GM21360 (cell line): ENCODE data around the gene SPATC1L.

ENCODE experiments used
- ATAC-seq: cut with Tn5 transposase; IDR thresholded peaks from one replicate; pipeline ENCODE4 v1.9.1; 2021; ENCODE audit warnings: mild to moderate bottlenecking, moderate library complexity; ENCODE audit not compliant: unreplicated experiment

Gene SPATC1L

DNA sequence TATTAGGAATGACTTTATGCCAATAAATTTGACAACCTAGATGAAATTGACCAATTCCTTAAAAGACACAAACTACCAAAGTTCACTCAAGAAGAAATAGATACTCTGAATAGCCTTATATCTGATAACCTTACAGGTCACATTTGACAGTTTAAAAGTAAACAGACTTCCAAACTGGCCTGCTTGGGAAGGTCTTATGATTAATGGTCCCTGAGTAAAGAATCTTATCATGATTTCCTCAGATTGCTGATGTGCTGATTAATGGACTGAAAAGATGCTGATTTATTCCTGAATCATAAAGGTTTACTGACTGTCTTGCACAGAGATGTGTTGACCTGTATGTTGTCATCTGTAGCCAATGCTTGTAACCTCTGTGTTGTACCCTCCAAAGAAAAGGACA, 19.2 kb downstream of the SPATC1L start:
- no peak for ATAC-seq

DNA sequence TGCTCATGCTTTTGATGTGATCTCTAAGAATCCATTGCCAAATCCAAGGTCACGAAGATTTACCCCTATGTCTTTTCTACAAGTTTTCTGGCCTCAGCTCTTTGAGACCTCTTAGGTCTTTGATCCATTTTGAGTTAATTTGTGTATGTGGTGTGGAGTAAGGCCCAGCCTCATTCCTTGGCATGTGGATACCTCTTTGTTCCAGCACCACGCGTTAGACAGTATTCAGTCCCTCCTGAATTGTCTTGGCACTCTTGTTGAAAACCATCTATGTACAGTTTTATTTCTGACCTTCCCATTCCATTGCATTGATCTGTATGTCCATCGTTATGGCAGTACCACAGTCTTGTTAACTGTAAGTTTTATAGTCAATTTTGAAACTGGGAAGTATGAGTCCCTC, 20.9 kb downstream of the SPATC1L start:
- no peak for ATAC-seq

DNA sequence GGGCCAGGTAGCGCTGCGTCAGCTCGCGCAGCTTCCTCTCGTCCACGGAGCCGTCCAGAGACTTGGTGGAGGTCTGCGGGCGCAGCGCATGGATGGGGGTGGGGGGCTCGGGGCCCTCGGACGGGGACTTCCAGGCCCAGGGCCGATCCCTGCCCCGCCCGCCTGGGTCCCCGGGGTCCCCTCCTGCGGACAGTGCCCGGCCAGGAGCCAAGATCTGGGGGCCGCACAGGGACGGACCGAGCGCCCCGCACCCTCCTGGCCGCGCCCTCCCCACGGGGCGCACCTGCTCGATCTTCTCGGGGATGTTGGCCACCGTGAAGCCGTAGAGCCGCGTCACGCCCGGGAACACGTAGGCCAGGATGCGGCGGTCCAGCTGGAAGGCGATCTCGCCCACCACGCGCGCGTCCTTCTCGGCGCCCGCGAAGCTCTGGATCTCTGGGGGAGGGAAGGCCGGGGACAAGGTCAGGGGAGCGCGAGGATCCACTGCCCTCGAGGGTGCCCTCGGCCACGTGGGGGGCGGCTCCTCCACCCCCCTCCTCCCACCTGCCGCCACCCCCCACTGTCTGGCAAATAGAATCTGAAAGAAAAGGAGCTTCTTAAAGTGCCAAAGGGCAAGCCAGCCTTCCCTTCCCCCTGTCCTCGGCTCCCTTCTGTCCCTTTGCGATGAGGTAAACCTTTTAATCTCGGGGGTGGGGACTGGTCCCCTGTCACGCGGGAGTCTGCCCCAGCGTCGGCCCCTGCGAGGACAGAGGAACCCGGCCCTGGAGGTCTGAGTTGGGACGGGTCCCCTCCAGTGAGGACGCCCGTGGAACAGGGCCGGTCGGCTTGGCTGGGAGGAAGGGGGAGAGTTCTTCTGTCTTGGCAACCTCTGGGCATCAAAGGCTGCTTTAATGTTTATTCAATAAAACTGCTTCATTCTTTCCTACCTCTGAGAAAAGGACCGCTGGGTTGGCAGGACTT, 22.3 kb downstream of the SPATC1L start:
- ATAC-seq, result no peak

DNA sequence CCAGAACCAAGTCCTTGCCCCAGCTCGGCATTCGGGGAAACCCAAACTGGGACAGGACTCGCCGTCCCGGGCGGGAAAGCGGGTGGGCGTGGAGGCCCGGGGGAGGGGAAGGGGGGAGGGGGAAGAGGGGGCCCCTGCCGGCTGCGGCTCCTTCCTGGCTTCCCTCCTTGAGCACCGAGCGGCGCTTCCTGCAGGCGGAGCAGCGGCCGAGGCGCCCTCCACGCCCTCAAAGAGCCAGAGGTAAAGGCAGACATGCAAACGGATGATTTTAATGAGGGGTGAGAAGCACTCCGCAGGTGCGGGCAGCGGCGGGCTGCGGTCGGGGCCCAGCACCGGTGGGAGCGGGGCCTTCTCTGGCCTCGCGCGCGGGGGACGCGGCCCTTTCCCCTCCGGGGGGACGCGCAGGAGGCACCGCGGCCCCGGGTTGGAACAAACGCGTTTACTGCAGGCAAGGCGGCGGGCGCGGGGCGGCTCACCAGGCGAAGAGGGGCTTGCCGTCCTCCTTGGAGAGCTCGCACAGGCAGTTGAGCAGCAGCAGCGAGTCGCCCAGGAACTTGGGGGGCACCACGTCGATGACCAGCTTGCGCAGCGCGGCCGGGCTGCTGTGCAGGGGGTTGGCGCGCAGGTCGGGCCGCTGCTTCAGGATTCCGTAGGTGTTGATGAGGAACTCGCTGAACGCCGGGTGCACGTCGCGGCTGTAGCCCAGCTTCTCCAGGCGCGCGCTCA, 23.2 kb downstream of the SPATC1L start:
- no peak for ATAC-seq

DNA sequence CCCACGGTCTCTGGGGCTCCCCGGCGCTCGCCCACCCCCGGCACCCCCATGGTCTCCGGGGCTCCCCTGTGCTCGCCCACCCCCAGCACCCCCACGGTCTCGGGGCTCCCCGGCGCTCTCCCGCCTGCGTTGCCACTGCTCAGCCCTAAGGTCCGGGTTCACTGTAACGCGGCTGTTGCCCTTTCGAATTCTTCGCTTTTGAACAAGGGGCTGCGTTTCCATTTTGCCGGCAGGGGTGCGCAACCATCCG, 23.7 kb downstream of the SPATC1L start:
- no peak for ATAC-seq

DNA sequence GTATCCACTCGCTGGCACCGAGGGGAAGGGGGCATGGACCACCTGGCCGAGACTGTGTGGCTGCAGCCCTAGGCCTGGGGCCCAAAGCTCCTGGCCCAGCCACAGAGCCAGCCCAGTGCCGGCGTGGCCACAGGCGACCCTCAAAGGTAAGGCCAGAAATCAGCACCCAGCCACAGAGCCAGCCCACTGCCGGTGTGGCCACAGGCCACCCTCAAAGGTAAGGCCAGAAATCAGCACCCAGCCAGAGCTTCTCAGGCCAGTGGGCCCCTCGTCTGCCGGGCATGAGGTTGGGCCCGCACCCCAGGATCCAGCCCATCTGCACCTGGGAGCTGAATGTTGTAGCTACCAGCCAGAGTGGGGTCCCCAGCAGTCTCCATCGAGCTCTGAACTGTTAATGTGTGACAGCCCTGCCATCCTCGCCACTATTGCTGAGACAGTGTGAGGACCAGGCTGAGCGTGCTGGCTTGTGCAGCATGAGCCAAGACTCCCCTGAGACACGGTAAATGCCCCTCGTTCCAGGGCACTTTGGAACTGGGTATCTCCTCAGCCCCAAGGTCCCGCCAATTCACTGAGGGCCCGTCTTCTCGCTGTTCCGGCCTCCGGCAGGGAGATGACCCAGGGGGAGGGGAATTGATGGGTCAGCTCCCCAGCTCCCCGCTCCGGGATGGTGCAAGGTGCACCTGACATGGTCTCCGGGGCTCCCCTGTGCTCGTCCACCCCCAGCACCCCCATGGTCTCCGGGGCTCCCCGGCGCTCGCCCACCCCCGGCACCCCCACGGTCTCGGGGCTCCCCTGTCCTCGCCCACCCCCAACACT, 24.2 kb downstream of the SPATC1L start:
- no peak for ATAC-seq

DNA sequence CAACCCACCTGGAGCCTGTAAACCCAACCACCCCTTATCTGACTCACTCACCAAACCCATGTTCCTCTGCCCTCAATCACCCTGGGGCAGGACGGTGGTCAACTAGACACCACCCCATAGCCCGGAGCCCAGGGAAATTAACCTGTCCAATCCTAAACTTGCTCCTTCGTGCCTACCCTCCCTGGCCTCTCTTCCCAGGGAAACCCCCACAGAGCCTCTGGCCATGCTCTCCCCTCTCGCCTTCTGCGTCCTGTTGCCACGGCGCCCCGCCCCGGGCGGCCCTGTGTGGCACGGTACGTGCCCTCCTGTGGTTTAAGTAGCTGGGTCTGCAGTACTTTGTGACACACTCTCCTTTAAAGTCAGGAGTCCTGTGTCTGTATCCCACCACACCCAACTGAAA, 24.9 kb downstream of the SPATC1L start:
- no peak for ATAC-seq

DNA sequence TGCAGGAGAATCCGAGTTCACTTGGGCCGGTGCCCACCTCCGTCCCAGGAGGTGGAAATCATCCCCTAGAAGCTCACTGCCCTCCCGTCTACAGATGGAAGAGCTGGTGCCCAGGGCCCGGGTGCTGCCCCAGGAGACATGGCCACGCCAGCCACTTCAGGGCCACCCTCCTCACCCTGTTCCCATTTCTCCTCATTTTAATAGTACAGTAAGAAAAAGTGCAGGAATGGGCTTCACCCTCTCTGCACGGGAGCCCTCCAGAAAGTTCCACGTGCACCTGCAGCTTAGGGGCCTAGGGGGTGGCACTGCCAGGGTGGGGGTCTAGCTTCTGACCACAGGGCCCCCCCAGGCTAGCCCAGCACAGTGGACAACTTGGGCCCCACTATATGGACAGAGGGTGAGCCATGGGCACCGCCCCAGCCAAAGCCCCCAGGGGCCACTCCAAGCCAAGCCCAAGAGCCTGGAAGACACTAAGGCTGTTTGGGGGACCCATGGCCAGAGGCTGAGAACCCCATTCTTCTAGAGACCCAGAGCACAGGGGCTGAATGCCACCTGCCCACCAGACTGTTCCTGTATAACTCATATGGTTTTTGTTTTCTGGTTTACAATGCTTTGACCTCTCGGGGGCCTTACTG, 25.5 kb downstream of the SPATC1L start:
- no peak for ATAC-seq

DNA sequence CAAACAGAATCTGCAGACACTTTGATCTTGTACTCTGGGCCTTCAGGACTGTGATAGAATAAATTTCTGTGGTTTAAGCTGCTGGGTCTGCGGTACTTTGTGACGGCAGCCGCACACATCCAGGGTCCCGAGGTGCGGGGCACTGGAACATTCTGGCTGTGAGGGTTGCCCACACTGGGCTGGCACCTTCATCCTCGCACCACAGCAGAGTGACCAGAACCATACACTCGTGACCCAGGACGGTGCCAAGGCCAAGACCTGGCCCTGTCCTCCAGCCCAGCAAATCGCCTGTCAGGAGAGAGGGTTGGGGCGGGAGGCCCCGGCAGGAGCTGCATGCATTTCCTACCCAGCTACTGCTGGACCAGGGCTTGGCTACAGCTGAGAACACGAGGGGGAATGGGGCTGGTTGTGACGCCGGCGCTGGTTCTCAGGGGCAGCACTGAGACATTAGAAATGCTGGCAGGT, 26.2 kb downstream of the SPATC1L start:
- no peak for ATAC-seq

DNA sequence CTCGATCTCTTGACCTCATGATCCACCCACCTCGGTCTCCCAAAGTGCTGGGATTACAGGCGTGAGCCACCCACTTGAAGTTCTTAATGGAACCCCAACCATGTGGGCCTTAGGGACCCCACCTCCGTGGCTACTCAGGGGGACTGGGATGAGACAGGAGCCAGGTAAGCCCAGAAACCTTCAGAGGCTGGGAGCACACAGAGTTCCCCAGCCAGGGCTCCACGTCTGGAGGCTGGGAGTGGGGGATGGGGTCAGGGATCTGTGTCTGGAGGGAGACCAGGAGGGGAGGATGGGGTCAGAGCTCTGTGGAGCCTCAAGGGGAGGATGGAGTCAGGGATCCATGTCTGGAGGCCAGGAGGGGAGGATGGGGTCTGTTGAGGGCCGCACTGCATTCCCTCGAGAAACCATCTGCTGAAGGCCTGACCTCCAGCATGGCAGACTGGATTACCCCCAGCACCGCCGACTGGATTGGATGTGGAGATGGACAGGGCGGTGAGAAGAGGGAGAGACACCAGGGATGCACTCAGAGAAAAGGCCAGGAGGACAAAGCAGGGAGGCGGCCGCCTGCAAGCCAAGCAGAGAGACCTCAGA, 26.8 kb downstream of the SPATC1L start:
- no peak for ATAC-seq

DNA sequence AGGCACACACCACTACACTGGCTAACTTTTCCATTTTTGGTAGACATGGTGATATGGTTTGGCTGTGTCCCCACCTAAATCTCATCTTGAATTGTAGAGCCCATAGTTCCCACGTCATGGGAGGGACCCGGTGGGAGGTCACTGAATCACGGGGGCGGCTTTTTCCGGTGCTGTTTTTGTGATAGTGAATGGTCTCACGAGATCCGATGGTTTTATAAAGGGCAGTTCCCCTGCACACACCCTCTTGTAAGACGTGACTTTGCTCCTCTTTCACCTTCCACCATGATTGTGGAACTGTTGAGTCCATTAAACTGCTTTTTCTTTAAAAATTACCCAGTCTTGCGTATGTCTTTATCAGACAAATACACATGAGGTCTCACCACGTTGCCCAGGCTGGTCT, 27.6 kb downstream of the SPATC1L start:
- no peak for ATAC-seq

DNA sequence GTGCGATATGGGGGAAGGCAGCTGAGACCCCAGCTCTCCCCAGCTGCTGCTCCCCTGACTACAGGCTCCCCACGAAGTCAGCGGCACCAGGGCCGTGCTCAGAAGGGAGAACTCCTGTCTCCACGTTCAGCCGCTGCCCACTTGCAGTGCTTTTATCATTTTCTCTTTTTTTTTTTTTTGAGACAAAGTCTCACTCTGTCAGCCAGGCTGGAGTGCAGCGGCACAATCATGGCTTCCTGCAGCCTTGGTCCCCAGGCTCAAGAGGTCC, 27.9 kb downstream of the SPATC1L start:
- ATAC-seq, result no peak

DNA sequence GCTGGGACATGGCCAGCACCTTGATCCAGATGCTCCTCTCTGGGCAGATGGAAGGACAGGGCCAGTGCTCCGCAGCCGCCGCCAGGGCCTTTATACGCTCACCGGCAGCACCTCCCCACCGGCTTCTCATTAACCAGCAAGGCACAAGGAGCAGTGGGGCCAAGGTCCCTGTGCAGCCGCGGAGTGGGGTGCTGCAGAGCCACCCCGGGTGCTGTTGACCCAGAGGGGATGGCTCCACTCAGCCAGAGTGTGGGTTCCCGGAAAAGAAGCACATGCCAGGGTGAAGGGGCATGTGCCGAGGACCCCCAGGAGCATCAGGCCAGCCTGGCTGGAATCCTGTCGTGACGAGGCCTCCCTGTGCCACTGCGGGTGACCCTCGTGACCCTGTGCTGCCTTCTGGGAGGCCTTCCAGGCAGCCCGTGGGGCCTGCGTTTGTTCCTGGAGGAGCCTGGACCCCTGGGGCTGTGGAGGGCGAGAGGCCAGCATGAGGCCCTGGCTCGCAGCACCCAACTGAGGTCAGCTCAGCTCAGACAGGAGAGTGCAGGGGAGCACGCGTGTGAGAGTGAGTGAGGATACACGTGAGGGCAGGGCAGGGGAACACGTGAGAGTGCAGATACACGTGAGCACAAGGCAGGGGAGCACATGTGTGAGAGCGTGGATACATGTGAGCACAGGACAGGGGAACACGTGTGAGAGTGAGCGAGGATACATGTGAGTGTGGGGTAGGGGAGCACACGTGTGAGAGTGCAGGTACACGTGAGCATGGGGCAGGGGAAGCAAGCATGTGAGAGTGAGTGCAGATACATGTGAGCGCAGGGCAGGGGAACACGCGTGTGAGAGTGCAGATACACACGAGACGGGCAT, 28.5 kb downstream of the SPATC1L start, which contains the start of gene FTCD:
Gene FTCD, minus strand, starts transcription at position 66 of the 864 bp plus-strand sequence. Its CDS starts 56 bp downstream, at position 10.
- ATAC-seq, result no peak

DNA sequence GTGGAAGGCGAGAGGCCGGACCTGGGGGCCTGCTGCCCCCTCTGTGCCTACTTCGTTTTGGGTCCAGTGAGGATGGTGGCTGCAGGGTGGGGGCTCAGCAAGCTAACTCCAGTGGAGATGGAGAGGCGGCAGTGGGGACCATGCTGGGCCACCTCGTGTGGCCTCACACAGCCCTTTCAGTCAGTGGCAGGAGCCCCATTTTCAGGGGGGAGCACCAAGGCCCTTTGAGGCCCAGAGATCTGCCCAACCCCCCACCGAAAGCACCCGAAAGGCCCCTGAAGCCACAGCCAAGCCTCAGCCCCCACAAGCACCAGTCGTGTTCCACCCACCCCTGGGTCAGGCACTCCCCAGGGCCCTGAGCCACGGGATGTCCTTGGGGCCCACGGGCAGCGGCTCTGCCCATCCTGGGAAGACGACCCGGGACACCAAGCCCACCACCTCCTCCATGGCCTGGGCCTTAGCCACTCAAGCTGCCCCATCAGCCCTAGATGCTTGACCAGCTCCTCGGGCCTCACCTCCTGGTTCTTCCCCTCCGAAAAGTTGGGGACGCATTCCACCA, 29.2 kb downstream of the SPATC1L start:
- ATAC-seq, result no peak

DNA sequence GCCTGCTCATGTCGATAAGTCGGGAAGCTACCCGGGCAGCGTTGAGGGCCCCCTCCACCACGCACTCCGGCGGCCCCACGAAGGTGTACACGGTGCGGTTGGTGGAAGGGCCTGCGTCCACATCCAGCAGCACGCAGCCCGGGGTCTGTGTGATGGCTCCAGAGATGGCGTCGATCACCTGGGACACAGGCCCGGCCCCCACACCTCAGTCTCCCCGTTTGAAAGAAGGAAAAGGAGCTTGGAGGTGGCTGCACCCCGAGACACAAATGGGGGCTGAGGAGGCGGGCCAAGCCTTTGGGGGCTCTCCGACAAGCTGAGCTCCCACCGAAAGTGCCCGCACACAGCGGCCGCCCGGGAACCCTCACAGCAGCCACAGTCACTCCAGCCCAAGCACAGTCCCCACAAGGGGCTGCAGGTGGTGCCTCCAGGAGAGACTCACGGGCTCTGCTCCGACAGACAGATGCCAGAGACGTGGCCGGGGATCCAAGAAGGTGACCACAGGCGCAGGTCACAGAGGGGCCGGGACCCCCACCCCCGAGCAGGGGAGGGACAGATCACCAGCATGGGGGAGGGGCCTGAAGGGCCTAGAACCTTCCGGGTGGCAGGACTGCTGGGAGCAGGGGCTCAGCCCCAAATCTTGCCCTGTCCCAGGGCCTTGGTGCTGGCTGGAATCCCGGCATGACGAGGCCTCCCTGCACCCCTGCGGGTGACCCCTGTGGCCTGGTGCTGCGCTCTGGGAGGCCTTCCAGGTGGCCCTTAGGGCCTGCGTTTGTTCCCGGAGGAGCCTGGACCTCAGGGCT, 29.9 kb downstream of the SPATC1L start:
- ATAC-seq, result no peak

DNA sequence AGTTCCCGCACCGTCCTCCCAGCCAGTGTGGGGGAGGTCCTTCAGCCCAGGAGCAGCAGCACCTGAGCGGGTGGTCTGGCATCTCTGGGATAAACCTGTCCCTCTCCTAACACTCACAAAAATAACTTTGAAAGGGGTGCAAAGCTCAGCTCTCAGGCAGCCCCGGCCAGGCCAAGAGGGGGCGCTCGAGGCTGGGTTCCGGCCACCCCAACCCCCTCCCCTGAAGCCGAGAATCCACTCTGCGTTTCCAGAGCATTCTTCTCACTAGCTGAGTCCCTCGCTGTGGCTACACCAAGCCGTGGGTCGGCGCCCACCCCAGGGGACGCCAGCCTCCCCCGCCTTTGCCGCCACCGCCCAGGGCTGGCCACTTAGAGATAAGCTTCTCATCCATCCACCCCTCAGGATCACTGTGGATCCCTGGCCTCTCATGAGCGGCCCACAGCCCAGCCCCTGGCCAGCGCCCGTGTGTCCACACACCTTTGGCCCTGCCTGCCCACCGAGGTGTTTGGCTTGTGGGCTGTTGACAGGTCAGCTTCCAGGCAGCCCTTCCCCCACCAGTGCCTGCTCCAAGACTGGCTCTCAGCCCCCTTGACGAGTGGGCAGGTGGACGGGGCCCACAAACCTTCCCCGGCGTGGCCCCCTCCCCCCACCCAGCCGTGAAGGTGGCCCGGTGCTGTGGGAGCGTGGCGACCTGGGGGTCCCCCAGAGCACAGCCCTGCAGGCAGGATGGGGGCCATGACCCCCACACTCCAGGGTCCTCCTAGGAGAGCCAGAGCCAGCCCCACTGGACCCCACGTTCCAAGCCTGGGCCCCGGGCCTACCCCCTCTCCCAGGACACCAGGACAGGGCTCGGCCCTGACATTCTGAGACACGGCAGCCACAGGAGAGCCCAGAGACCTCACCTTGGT, 30.8 kb downstream of the SPATC1L start:
- ATAC-seq, result no peak

DNA sequence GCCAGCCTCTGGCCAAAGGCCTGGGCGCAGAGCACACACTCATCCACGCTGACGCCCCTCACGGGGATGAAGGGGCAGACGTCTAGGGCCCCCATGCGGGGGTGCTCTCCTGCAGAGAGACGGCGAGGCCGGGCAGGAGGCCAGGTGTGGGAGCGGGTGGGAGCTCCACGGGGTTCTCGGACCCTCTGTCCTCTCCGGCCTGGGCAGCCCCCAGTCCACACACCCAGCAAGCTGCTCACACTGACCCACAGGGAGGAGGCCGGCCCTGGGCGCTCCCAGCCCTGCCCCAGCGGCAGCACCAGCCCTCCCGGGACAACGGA, 31.4 kb downstream of the SPATC1L start:
- no peak for ATAC-seq
